NCI-H524 treated with DMSO at 0.1 percent for 48 hours (cell line): ENCODE results near the gene CCL23.
"Not testable (repeated sequence)": the region's sequence is repeated elsewhere in the genome, so short reads cannot be mapped to it uniquely, and the experiment has no call there.

Experiments
- DNase-seq: peaks from one replicate; lab custom pipeline; 2025; lab: John Stamatoyannopoulos, UW

CCL23 gene, protein sequence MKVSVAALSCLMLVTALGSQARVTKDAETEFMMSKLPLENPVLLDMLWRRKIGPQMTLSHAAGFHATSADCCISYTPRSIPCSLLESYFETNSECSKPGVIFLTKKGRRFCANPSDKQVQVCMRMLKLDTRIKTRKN

GRCh38 chr17:36017799-36018198 lies at the start of gene CCL23:
Gene CCL23 (minus strand): TSS chr17:36017972. CDS start chr17:36017897, 75 bp downstream.
- no peak for DNase-seq

DNA sequence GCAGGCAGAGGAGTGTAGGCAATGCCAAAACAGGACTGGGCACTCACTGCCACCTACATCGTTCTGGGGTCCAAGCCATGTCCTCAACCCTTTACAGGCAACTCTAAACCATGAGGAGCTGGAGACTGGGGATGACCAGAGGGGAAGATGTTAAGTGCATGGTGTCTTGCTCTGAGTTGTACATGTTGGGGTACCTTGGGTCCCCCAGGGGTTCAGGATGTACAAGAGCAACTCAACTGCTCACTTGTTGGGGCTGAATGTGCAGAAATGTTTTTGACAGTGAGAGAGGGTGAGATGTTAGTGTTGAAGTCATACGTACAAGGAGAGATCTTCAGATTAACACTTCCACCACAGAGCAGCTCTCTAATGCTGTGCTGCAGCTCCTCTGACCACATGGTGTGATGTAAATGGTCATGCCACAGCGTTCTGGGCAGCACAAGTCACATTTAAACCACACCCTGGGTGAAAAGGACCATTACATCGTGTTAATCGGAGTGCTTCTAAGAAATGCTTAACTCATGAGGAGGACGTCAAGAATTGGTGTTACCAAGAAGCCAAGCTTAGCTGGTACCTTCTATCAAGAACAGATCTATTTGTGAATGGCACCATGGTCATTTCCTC lies 48.7 kb upstream of the CCL23 start:
- no peak for DNase-seq

DNA sequence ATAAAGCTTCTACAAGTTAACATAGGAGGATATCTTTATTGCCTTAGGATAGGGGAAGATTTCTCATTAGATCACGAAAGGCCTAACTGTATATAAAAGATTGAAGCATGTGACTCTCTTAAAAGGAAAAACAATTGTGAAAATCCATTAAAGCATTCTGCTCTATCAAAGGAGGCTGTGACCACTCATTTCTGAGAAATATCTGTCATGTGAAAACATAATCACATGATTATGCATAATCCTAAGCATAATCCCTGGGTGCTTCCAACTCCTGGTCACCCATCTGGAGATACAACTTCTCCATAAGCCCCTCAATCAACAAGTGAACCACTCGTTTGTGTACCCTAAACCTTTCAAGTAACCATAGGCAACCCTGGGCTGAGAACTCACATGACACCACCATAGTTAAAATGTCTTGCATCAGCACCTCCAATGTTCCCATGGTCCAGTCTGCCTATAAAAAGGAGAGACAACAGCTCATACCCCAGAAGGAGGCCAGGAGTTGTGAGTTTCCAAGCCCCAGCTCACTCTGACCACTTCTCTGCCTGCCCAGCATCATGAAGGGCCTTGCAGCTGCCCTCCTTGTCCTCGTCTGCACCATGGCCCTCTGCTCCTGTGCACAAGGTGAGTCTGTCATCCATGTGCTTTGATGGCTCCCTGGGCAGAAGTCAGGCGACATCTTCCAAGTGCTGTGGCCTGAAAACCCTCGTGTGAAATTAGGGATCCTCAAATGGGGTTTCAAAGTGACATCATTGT lies 46.2 kb upstream of the CCL23 start, which contains the start of gene CCL18:
Gene CCL18, plus strand, starts transcription at position 487 of the 756 bp plus-strand sequence. Its CDS starts 71 bp downstream, at position 558.
- DNase-seq, result no peak

DNA sequence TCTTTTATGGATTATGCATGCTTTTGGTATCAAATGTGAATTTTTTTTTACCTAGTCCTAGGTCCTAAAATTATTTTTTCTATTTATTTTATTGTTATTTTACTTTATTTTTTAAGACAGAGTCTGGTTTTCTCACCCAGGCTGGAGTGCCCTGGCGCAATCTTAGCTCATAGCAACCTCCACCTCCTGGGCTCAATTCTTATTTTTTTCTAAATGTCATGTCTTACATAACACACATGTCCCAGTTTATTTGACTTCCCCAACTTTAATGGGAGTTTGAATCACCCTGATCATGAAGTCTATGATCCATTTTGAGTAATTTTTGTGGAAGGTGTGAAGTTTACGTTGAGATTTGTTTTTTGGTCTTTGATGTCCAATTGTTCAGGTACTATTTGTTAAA lies 43.0 kb upstream of the CCL23 start:
- DNase-seq, result no peak

DNA sequence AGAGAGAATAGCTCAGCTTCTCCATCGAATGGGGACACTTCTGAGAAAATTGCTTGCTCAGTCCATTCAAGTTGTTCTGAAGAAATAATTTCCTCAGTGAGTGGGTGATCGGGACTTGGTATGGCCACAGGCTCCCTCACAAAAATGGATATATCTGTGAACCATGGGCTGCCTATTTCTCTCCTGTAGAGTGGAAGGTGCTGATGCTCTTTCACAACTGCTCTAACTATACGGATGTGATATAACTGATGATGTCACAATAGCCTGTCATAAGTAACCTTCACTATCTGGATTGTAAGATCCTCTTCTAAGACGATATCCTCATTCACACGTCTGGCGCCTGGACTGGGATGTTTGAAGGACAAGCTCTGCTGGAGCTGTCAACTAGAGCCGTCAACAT lies 41.6 kb upstream of the CCL23 start:
- no peak for DNase-seq

DNA sequence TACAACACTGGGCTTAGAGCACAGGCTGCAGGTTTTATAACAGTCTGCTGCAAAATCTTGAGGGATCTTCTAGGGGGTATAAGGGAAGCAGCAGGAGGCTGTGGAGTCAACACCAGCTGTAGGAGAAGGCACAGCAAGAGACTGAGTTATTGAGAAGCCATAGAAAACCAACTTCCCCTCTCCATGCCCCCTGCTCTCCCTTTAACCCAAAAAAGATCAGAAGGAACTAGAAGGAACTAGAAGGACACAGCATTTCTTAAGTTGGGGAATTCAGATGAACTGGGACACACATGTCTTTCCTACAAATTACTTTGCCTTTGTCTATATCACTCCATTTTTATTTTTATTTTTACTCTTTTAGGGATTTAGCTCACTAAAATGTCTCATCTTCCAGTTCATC lies 40.1 kb upstream of the CCL23 start:
- no peak for DNase-seq

- DNase-seq, result no peak
These were observed 38.2 kb upstream of the CCL23 start for GRCh38 chr17:36055921-36056520.

DNA sequence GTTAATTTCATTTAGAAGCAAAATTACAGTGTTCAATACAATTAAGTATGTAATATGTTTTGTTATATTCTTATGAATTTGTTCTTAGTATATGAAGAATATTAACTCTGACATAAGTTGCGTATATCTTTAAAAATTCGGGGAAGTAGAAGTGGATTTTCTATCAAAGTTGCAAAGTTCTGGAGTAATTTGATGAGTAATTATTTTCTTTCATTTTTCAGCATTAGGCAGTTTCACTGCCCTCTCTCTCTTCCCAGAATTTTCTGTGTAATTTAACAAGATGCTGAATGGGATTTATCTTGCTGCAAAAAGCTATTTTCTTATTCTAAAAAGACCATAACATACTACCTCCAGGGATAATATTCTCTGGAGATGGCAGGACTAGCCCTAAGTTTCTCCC lies 37.4 kb upstream of the CCL23 start:
- no peak for DNase-seq

- no peak for DNase-seq
These were observed 31.9 kb upstream of the CCL23 start for GRCh38 chr17:36049643-36050042.

DNA sequence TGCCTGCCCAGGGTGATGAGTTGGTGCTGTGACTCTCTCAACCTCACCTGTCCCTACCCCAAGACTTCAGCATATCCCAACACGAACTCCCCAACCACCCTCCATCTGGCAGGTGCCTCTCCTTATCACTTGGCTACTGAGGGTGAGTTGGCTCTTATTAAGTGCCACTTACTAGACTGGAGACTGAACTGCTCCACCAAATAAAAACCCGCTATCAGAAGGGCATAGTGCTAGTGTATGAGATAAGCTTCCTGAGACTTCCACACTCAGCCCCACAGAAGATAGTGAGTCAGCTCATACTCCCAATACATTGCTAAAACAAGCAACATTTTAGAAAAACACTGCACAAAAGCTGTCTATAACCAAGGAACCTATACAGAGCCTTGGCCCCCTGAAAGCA lies 30.3 kb upstream of the CCL23 start:
- no peak for DNase-seq

DNA sequence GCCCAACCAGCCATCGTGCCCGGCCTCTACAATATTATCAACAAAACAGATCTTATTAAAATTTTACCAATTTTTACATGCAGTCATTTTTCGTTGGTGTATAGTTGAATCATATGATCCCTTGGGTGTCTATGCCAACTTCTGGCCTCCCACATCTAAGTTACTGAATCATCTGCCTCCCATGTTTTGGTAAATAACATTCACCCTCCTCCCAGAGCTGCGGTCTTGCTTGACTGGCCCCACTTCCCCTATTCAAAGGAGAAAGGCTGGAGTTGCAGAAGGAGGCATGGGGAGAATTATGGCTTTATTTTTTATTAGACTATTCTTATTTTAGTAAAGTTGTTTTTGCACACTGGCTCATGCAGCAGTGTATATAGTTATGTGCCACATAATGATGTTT lies 18.5 kb upstream of the CCL23 start:
- no peak for DNase-seq

GRCh38 chr17:36034127-36034526 lies 16.4 kb upstream of the CCL23 start:
- DNase-seq, result no peak

DNA sequence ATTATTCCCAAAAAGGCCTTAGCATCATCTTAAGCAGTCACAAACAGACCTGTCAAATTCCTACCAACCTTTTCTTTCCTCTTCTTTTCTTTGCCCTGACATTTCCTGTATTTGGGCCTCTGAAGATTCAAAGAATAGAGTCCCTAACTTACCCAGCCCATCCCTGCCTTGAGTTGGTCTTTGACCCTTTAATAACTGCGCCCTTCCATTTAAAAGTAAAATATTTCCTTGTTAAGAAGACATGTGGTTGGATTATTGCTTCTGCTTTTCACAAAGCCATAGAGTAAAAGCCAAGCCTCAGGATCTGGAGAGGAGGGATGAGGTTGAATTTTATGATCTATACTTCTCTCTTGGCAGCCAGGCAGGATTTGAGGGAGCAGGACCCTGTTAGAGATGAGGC lies 13.2 kb upstream of the CCL23 start:
- no peak for DNase-seq

DNA sequence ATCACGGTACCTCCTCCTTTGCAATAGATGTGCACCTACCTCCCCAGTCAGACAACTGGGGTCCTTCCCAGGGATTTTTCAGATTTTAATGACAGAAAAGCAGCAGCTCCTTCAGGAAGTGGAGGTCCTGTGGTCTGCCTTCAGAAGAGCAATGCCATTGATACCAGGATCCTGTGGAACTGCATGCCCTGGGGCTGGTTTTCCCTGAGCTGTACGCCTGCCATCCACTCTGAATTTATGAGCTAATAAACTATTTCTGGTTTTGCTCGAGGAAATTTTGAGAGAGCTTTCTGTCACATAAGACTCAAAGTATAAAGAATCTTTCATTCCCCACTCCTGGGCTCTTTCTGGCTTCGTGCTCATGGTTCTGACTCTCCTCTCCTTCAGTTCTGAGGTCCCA lies 10.0 kb upstream of the CCL23 start:
- no peak for DNase-seq

- no peak for DNase-seq
These were observed 6.5 kb upstream of the CCL23 start for GRCh38 chr17:36024106-36024869.

- DNase-seq, result no peak
These were observed 1.7 kb upstream of the CCL23 start for GRCh38 chr17:36019423-36019822.

- DNase-seq, result no peak
These were observed 1.2 kb downstream of the CCL23 start for GRCh38 chr17:36016555-36016954.

GRCh38 chr17:36015895-36016294 lies 1.9 kb downstream of the CCL23 start:
- not testable (repeated sequence) for DNase-seq

GRCh38 chr17:36014946-36015345 lies 2.8 kb downstream of the CCL23 start:
- no peak for DNase-seq

- no peak for DNase-seq
These were observed 6.6 kb downstream of the CCL23 start for GRCh38 chr17:36011201-36011600.

GRCh38 chr17:36008998-36009665 lies 8.6 kb downstream of the CCL23 start:
- DNase-seq, result no peak
